ENCODE data around the gene KIFC1.

Gene KIFC1

GRCh38 chr6:33439956-33440648 lies 48.5 kb downstream of the KIFC1 start:
- no peak for DNase-seq (ENCODE audit: extremely low read depth in 1 of 2, low read depth in 1 of 2)

GRCh38 chr6:33440649-33441309 lies 49.2 kb downstream of the KIFC1 start:
- no peak for DNase-seq (ENCODE audit: extremely low read depth in 1 of 2, low read depth in 1 of 2)

GRCh38 chr6:33441457-33441856 lies 49.8 kb downstream of the KIFC1 start:
- DNase-seq (ENCODE audit: extremely low read depth in 1 of 2, low read depth in 1 of 2), result no peak

- DNase-seq (ENCODE audit: extremely low read depth in 1 of 2, low read depth in 1 of 2), result no peak
Observed at GRCh38 chr6:33442283-33442682, 50.7 kb downstream of the KIFC1 start.

- DNase-seq (ENCODE audit: extremely low read depth in 1 of 2, low read depth in 1 of 2), result no peak
Observed at GRCh38 chr6:33443025-33443424, 51.4 kb downstream of the KIFC1 start.

GRCh38 chr6:33443619-33444504 lies 52.2 kb downstream of the KIFC1 start:
- no peak for DNase-seq (ENCODE audit: extremely low read depth in 1 of 2, low read depth in 1 of 2)

GRCh38 chr6:33445119-33445603 lies 53.5 kb downstream of the KIFC1 start:
- no peak for DNase-seq (ENCODE audit: extremely low read depth in 1 of 2, low read depth in 1 of 2)

- DNase-seq (ENCODE audit: extremely low read depth in 1 of 2, low read depth in 1 of 2), result no peak
Observed at GRCh38 chr6:33446356-33446755, 54.7 kb downstream of the KIFC1 start.

GRCh38 chr6:33450434-33450833 lies 58.8 kb downstream of the KIFC1 start:
- no peak for DNase-seq (ENCODE audit: extremely low read depth in 1 of 2, low read depth in 1 of 2)

- DNase-seq (ENCODE audit: extremely low read depth in 1 of 2, low read depth in 1 of 2), result no peak
Observed at GRCh38 chr6:33451606-33452005, 60.0 kb downstream of the KIFC1 start.

- no peak for DNase-seq (ENCODE audit: extremely low read depth in 1 of 2, low read depth in 1 of 2)
Observed at GRCh38 chr6:33452496-33452895, 60.9 kb downstream of the KIFC1 start.

- DNase-seq (ENCODE audit: extremely low read depth in 1 of 2, low read depth in 1 of 2), result no peak
Observed at GRCh38 chr6:33453393-33454008, 61.9 kb downstream of the KIFC1 start.

GRCh38 chr6:33454009-33454946 lies 62.7 kb downstream of the KIFC1 start, which contains the start of gene ZBTB9:
ZBTB9 (plus strand) TSS chr6:33454576; CDS start chr6:33455101, 525 bp downstream.
- DNase-seq (ENCODE audit: extremely low read depth in 1 of 2, low read depth in 1 of 2), result peak; percentile 82 to 85

GRCh38 chr6:33455051-33455450 lies 63.4 kb downstream of the KIFC1 start:
- no peak for DNase-seq (ENCODE audit: extremely low read depth in 1 of 2, low read depth in 1 of 2)

GRCh38 chr6:33456156-33456555 lies 64.5 kb downstream of the KIFC1 start:
- no peak for DNase-seq (ENCODE audit: extremely low read depth in 1 of 2, low read depth in 1 of 2)

- no peak for DNase-seq (ENCODE audit: extremely low read depth in 1 of 2, low read depth in 1 of 2)
Observed at GRCh38 chr6:33458676-33459075, 67.1 kb downstream of the KIFC1 start.

GRCh38 chr6:33459226-33459625 lies 67.6 kb downstream of the KIFC1 start:
- no peak for DNase-seq (ENCODE audit: extremely low read depth in 1 of 2, low read depth in 1 of 2)

All from activated CD8-positive, alpha-beta memory T cell treated with anti-CD3 and anti-CD28 coated beads for 1 hour (primary cell).